ENCODE data around the gene PUM1. TPM values are rescaled to one million over a fixed set of nuclear protein-coding genes. Genes with fewer than 3 reads are reported as not detected.
"Not testable (repeated sequence)": the region's sequence is repeated elsewhere in the genome, so short reads cannot be mapped to it uniquely, and the experiment has no call there.

The PUM1 gene
- polyA plus RNA-seq, 1 experiment = 71.3 TPM

DNA sequence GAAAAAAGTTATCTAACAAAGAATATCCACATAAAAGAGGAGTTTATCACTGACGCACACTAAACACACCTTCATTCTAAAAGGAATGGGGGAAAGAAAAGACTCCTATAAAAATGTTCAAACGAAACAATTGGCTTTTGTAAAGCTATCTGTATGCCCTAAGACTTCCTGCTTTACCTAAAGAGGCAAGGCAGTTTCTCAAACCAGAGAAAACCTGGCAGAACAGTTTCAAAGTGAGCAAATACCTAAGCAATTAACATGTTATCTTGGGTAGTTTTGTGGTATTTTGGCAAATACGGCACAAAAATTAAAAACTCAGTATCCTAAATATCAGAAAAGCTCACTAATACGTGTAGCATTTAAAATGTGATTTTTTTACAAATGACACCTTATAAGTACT lies 1.9 kb downstream of the PUM1 start:
- no peak for TF ChIP-seq CTCF (IDR thresholded peaks at IDR 0.05; ENCODE audit: low read depth, low read length)
- Histone ChIP-seq H3K4me3 (ENCODE audit: low read depth, low read length) (peak overlapping the region; percentile 65), H3K9me3 (ENCODE audit: control insufficient read depth, insufficient read depth, low read length) (no peaks in the 10 kb centered on the region), H3K27me3 (ENCODE audit: control insufficient read depth, insufficient read depth, low read length) (no peaks in the 10 kb centered on the region), H3K27ac (ENCODE audit: low read depth, low read length) (no peak overlapping the region)
- DNase-seq (ENCODE audit: low read depth, low spot score) = no peak
- POLR2A ChIA-PET = no interaction called here
- CTCF ChIA-PET = interaction anchor here (1.1 to 1.2 kb wide), 2 partner anchors 42 to 89 kb away, joined by 3 read pairs; no protein-coding TSS in a partner anchor

DNA sequence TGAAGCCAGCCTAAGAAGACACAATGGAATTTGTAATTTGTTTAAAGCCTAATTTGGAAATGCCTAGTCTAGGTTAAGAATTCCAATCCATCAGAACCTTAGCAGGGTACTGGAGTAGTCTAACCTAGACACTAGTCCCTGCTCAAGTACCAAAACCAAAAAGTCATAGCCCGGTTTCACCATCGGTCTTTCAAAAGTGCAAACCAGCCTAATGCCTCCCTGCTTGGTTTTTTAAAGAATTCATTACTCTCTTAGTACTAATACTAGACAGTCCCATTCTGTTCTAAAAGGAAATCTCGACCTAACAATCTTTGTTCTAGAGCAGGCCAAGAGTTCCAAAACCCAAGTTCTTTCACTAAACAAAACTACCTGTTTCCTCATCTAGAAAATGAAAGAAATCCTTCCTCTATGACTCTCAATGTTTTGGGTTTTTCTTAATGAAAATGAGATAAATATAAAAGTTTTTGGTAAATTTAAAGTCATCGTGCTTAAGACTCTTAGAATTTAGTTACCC lies 2.6 kb downstream of the PUM1 start:
- DNase-seq (ENCODE audit: low read depth, low spot score) = no peak
- Histone ChIP-seq H3K27ac (ENCODE audit: low read depth, low read length) (no peak overlapping the region), H3K4me3 (ENCODE audit: low read depth, low read length) (peak overlapping the region; percentile 65), H3K27me3 (ENCODE audit: control insufficient read depth, insufficient read depth, low read length) (no peaks in the 10 kb centered on the region), H3K9me3 (ENCODE audit: control insufficient read depth, insufficient read depth, low read length) (no peaks in the 10 kb centered on the region)
- CTCF ChIA-PET = interaction anchor here (1.1 kb wide), 1 partner anchor 41 kb away, joined by 3 read pairs; no protein-coding TSS in a partner anchor
- POLR2A ChIA-PET = no interaction called here
- TF ChIP-seq CTCF (IDR thresholded peaks at IDR 0.05; ENCODE audit: low read depth, low read length) = no peak

DNA sequence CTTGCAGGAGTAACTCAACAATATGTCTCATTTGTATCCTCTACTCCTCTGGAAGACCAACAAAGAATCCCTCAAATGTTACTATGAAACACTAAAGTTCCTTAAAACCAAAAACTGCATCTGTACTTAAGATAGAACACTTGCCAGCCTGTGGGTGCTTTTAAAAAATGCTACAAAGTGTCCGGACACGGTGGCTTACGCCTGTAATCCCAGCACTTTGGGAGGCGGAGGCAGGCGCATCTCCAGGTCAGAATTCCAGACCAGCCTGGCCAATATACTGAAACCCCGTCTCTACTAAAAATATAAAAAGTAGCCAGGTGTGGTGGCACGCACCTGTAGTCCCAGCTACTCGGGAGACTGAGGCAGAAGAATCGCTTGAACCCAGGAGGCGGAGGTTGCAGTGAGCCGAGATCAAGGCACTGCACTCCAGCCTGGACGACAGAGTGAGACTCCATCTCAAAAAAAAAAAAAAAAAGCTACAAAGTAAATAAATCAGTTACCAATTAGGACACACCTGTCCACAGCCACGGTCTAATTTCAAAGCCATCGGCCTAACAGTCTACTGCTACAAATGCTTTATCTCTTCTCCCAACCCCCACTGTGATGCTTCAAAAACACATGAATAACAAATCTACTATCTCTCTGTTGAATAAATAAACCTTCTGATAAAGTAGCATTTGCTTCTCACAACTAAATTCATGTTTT lies 3.2 kb downstream of the PUM1 start:
- POLR2A ChIA-PET; H3K4me3 ChIP-seq (ENCODE audit: low read depth, low read length); CTCF ChIA-PET: not testable (repeated sequence)

GRCh38 chr1:31058012-31058411 lies 7.5 kb downstream of the PUM1 start:
- POLR2A ChIA-PET = interaction anchor here (0.6 to 0.7 kb wide), 2 partner anchors 33 to 70 kb away, joined by 3 read pairs; no protein-coding TSS in a partner anchor
- H3K27me3 ChIP-seq (ENCODE audit: control insufficient read depth, insufficient read depth, low read length) = no peaks in the 10 kb centered on the region
- no peak for TF ChIP-seq CTCF (IDR thresholded peaks at IDR 0.05; ENCODE audit: low read depth, low read length)
- H3K4me3 ChIP-seq (ENCODE audit: low read depth, low read length) = no peak overlapping the region
- no peak overlapping the region for H3K27ac ChIP-seq (ENCODE audit: low read depth, low read length)
- CTCF ChIA-PET = no interaction called here
- DNase-seq (ENCODE audit: low read depth, low spot score) = no peak
- H3K9me3 ChIP-seq (ENCODE audit: control insufficient read depth, insufficient read depth, low read length) = no peaks in the 10 kb centered on the region

More for the DNA sequence above, 3.2 kb downstream of the PUM1 start:
- H3K9me3 ChIP-seq (ENCODE audit: control insufficient read depth, insufficient read depth, low read length); H3K27ac ChIP-seq (ENCODE audit: low read depth, low read length); H3K27me3 ChIP-seq (ENCODE audit: control insufficient read depth, insufficient read depth, low read length); DNase-seq (ENCODE audit: low read depth, low spot score): not testable (repeated sequence)

- POLR2A ChIA-PET = no interaction called here
- DNase-seq (ENCODE audit: low read depth, low spot score) = no peak
- H3K4me3 ChIP-seq (ENCODE audit: low read depth, low read length) = no peak overlapping the region
- H3K9me3 ChIP-seq (ENCODE audit: control insufficient read depth, insufficient read depth, low read length) = no peaks in the 10 kb centered on the region
- no peaks in the 10 kb centered on the region for H3K27me3 ChIP-seq (ENCODE audit: control insufficient read depth, insufficient read depth, low read length)
- CTCF ChIA-PET = no interaction called here
- no peak for TF ChIP-seq CTCF (IDR thresholded peaks at IDR 0.05; ENCODE audit: low read depth, low read length)
- H3K27ac ChIP-seq (ENCODE audit: low read depth, low read length) = no peak overlapping the region
Observed at GRCh38 chr1:31055953-31056352, 9.6 kb downstream of the PUM1 start.

Measured in AG04450 (cell line).